Spleen (tissue), 11 donors: ENCODE data around the gene UTP14C. TPM values are rescaled to one million over a fixed set of nuclear protein-coding genes. Genes with fewer than 3 reads are reported as not detected.
"Not testable (repeated sequence)": the region's sequence is repeated elsewhere in the genome, so short reads cannot be mapped to it uniquely, and the experiment has no call there.

Experiments
- DNase-seq: peaks from one replicate; pipeline ENCODE4 v3.0.0-alpha.2; 2020
- H3K27ac ChIP-seq, 8 donors: fragments of 200-600 bp; sonication (generic) in 7 of 8; 1 replicate in 4 of 8; 2 replicates in 4 of 8; pipeline versions ENCODE4 v1.5.0 to v1.8.0; 2016 to 2021; ENCODE audit warnings: inconsistent platforms in 4 of 8, mild to moderate bottlenecking in 4 of 8, moderate library complexity in 1 of 8
- H3K27me3 ChIP-seq, 7 donors: fragments of 200-600 bp; sonication (generic) in 6 of 7; replicated peaks in 1 of 7; 1 replicate in 4 of 7; 2 replicates in 3 of 7; pipeline versions ENCODE4 v1.5.0 to v1.8.0; 2016 to 2021; ENCODE audit warnings: inconsistent platforms in 3 of 7, mild to moderate bottlenecking in 1 of 7
- H3K36me3 ChIP-seq, 6 donors: fragments of 200-600 bp; sonication (generic) in 5 of 6; 1 replicate in 4 of 6; 2 replicates in 2 of 6; pipeline versions ENCODE4 v1.5.0 to v1.8.0; 2016 to 2021; ENCODE audit warnings: inconsistent platforms in 2 of 6
- H3K4me1 ChIP-seq, 6 donors: fragments of 200-600 bp; sonication (generic) in 5 of 6; 1 replicate in 3 of 6; 2 replicates in 3 of 6; pipeline versions ENCODE4 v1.5.0 to v1.8.0; 2016 to 2021; ENCODE audit warnings: inconsistent platforms in 3 of 6
- H3K4me3 ChIP-seq, 8 donors: fragments of 200-600 bp; sonication (generic) in 7 of 8; 1 replicate in 4 of 8; 2 replicates in 4 of 8; pipeline versions ENCODE4 v1.5.0 to v1.8.0; 2016 to 2021; ENCODE audit warnings: inconsistent platforms in 4 of 8, mild to moderate bottlenecking in 4 of 8, moderate library complexity in 2 of 8
- H3K9me3 ChIP-seq, 8 donors: fragments of 200-600 bp; sonication (generic) in 7 of 8; 1 replicate in 4 of 8; 2 replicates in 4 of 8; pipeline versions ENCODE4 v1.5.0 to v1.8.0; 2016 to 2021; ENCODE audit warnings: inconsistent platforms in 4 of 8
- POLR2A ChIP-seq, 3 donors: fragments of 450-650 bp; IDR thresholded peaks; one replicate each; pipeline ENCODE4 v1.5.1; 2017; ENCODE audit warnings: antibody characterized with exemption in 3 of 3, mild to moderate bottlenecking in 1 of 3
- POLR2AphosphoS5 ChIP-seq, 3 donors: sonication (generic); formaldehyde crosslinking; IDR thresholded peaks; one replicate each; pipeline ENCODE4 v1.5.1; 2017; ENCODE audit warnings: antibody characterized with exemption in 3 of 3
- WGBS, 5 donors: extraction: QIAGEN DNeasy Blood & Tissue Kit in 3 of 5; methylation state at CpG; one replicate each; pipeline versions ENCODE4 v1.1.5 to v1.1.7; 2013 to 2018; 5-methylcytosine and 5-hydroxymethylcytosine counted together
- intact Hi-C: fragments of 100-400 bp; cut with DNase I; formaldehyde crosslinking; loops from one replicate; pipeline ENCODE4 v1.15.0; 2023; ENCODE audit warnings: low total_unique reads
- polyA plus RNA-seq, 3 donors: library from polyadenylated mRNA; stranded (reverse); fragments of 200-250 nt; gene quantifications; one replicate each; pipeline ENCODE4 v1.2.1, GENCODE V29; 2013
- total RNA-seq, 7 donors: library from RNA; depleted of rRNA in 3 of 7; stranded (reverse); fragments of >200 nt in 3 of 7; fragmentation: NEBNext Ultra II Directional in 4 of 7; extraction: Animal tissue kit (Norgen Biotek cat#: 25700) in 4 of 7; gene quantifications; one replicate each; pipeline versions ENCODE4 v1.1.0 to v1.2.1, GENCODE V29; 2016 to 2021
- TF ChIP-seq, protein P1 (sequence below), 11 experiments: fragments of 200-600 bp in 7 of 11; fragments of 450-650 bp in 4 of 11; sonication (generic) in 4 of 11; IDR thresholded peaks in 8 of 11; conservative IDR thresholded peaks in 3 of 11; 1 replicate in 7 of 11; 2 replicates in 4 of 11; pipeline versions ENCODE4 v1.4.0 to v1.8.0; 2016 to 2021; ENCODE audit warnings: antibody characterized with exemption in 11 of 11, inconsistent platforms in 4 of 11, mild to moderate bottlenecking in 1 of 11
- donor health status: healthy with polysubstance abuse.
- donor health status: DM: no; HTN: no; CAD: no; lungs with moderate emphysema.
- donor health status: DM: no; HTN: no; CAD: no.
- donor health status: Bipolar disorder and iron deficiency.
- donor health status: healthy.
- donor health status: DM: no; HTN: no; CAD: no.
- donor health status: DM: yes; HTN: yes; CAD: no.

UTP14C gene
- total and polyA plus RNA-seq, 10 donors, result 2.2 to 20.2 (median 15.0) TPM

DNA sequence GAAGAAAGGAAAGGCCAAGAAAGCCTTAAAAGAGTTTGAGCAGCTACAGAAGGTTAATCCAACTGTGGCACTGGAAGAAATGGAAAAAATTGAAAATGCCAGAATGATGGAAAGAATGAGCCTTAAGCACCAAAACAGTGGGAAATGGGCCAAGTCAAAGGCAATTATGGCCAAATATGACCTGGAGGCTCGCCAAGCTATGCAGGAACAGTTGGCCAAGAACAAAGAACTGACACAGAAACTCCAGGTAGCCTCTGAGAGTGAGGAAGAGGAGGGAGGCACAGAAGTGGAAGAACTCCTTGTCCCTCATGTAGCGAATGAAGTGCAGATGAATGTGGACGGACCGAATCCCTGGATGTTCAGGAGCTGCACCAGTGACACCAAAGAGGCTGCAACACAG lies 5.1 kb downstream of the UTP14C start:
- Histone ChIP-seq H3K36me3 (peaks cover 0 to 60% (median 18%) of the 10 kb centered on the region in 6 donors), H3K27ac (no peak overlapping the region), H3K27me3 (no peaks in the 10 kb centered on the region), H3K4me1 (no peaks in the 10 kb centered on the region), H3K9me3 (no peaks in the 10 kb centered on the region), H3K4me3 (no peak overlapping the region)
- WGBS, 5 donors, result 80 to 99% (median 94%) methylated on average over 4 of the region's 4 CpGs
- DNase-seq, result no peak
- intact Hi-C loops, result no loop called here
- TF ChIP-seq, protein P1, sequence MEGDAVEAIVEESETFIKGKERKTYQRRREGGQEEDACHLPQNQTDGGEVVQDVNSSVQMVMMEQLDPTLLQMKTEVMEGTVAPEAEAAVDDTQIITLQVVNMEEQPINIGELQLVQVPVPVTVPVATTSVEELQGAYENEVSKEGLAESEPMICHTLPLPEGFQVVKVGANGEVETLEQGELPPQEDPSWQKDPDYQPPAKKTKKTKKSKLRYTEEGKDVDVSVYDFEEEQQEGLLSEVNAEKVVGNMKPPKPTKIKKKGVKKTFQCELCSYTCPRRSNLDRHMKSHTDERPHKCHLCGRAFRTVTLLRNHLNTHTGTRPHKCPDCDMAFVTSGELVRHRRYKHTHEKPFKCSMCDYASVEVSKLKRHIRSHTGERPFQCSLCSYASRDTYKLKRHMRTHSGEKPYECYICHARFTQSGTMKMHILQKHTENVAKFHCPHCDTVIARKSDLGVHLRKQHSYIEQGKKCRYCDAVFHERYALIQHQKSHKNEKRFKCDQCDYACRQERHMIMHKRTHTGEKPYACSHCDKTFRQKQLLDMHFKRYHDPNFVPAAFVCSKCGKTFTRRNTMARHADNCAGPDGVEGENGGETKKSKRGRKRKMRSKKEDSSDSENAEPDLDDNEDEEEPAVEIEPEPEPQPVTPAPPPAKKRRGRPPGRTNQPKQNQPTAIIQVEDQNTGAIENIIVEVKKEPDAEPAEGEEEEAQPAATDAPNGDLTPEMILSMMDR (IDR thresholded peaks at IDR 0.05 in 8 of 11, conservative IDR thresholded peaks at IDR 0.05 in 3 of 11), result no peak
- no peak for TF ChIP-seq POLR2A (IDR thresholded peaks at IDR 0.05)
- TF ChIP-seq POLR2AphosphoS5 (IDR thresholded peaks at IDR 0.05), result no peak

DNA sequence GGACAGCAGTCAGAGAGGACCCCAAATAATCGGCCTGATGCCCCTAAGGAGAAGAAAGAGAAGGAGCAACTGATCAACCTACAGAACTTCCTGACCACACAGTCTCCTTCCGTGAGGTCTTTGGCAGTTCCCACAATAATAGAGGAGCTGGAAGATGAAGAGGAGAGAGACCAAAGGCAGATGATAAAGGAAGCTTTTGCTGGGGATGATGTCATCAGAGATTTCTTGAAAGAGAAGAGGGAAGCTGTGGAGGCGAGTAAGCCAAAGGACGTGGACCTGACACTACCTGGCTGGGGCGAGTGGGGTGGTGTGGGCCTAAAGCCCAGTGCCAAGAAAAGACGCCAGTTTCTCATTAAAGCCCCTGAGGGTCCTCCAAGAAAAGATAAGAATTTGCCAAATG lies 5.9 kb downstream of the UTP14C start:
- peaks cover 0 to 51% (median 18%) of the 10 kb centered on the region in 6 donors for H3K36me3 ChIP-seq
- H3K27me3 ChIP-seq, DNase-seq, H3K4me3 ChIP-seq, H3K27ac ChIP-seq, H3K9me3 ChIP-seq, H3K4me1 ChIP-seq, intact Hi-C loops: not testable (repeated sequence)
- 93 to 98% (median 95%) methylated on average over 6 of the region's 6 CpGs for WGBS, 5 donors

DNA sequence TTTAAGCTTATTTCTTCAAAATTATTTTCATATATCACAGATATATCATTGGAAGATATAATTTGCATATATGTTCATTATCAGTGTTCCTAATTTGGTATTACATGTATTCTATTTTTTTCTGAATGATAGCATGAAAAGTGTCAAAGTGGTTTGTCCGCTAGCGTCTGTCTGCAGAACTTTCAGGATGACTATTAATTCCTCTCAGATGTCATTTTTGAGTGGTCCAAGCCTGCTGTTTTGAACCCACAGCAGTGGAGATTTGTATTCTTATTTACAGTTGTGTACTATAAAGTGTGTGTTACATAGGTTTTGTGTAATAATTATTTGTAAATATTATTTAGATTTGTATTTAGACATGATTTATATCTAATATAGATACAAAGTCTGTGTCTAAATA lies 8.5 kb downstream of the UTP14C start:
- intact Hi-C loops, result no loop called here
- Histone ChIP-seq H3K27ac (no peak overlapping the region), H3K9me3 (no peaks in the 10 kb centered on the region), H3K4me1 (no peaks in the 10 kb centered on the region), H3K36me3 (peaks cover 0 to 25% (median 12%) of the 10 kb centered on the region in 6 donors), H3K4me3 (no peak overlapping the region), H3K27me3 (no peaks in the 10 kb centered on the region)
- DNase-seq, result no peak
- WGBS, 5 donors, result 61 to 91% (median 79%) methylated on average over 2 of the region's 2 CpGs
- TF ChIP-seq POLR2A (IDR thresholded peaks at IDR 0.05) (no peak), POLR2AphosphoS5 (IDR thresholded peaks at IDR 0.05) (no peak)
- TF ChIP-seq, protein P1 (IDR thresholded peaks at IDR 0.05 in 8 of 11, conservative IDR thresholded peaks at IDR 0.05 in 3 of 11), result no peak

DNA sequence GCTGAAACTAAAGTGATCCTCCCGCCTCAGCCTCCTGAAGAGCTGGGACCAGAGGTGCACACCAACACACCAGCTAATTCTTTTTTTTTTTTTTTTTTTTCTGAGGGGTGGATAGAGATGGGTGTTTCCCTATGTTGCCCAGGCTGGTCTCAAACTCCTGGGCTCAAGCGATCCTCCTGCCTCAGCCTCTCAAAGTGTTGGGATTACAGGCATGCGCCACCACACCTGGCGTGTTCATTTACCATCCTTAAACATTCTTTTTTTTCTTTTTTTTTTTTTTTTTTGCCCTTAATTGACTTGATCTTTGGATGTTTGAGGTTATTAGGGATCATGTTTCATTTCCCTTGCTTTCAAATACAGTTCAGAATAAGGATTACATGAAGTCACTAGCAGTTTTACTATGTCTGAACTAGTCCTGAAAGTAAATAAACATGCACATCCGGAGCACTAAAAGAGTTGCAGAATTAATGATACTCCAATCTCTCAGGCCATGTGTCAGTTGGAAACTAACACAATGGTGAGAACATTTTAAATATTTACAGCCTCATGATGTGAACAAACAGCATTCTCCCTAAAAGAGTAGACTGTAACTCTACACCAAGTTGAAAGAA lies 10.2 kb downstream of the UTP14C start:
- no peaks in the 10 kb centered on the region for H3K27me3 ChIP-seq
- H3K9me3 ChIP-seq, result no peaks in the 10 kb centered on the region
- no peak overlapping the region for H3K27ac ChIP-seq
- TF ChIP-seq POLR2AphosphoS5 (IDR thresholded peaks at IDR 0.05), result no peak
- TF ChIP-seq POLR2A (IDR thresholded peaks at IDR 0.05), result no peak
- TF ChIP-seq, protein P1 (IDR thresholded peaks at IDR 0.05 in 8 of 11, conservative IDR thresholded peaks at IDR 0.05 in 3 of 11), result no peak
- H3K4me1 ChIP-seq, result no peaks in the 10 kb centered on the region
- H3K4me3 ChIP-seq, result no peak overlapping the region
- WGBS, 5 donors, result 77 to 94% (median 79%) methylated on average over 5 of the region's 5 CpGs
- no peak for DNase-seq
- intact Hi-C loops, result no loop called here
- peaks cover 0 to 8% (median 0%) of the 10 kb centered on the region in 6 donors for H3K36me3 ChIP-seq
